HEK293 (cell line): Measurements from ENCODE around the gene ELK4.

Source experiments
- CTCF ChIA-PET: fragments of 350-600 bp; formaldehyde crosslinking; extraction: SDS; loops from one replicate; lab custom pipeline; 2021; ENCODE audit warnings: antibody characterized with exemption; lab: Yijun Ruan, JAX
- POLR2A ChIA-PET: fragments of 300-600 bp; formaldehyde crosslinking; extraction: SDS; loops from one replicate; lab custom pipeline; 2020; ENCODE audit warnings: antibody characterized with exemption, inconsistent platforms; lab: Yijun Ruan, JAX
- H3K27ac ChIP-seq: fragments of 200-500 bp; sonication (Bioruptor generic); 2 replicates; pipeline ENCODE4 v1.5.1; 2014; ENCODE audit warnings: low read depth, low read length, control low read depth, inconsistent platforms; ENCODE audit errors: extremely low read depth
- H3K36me3 ChIP-seq, 2 experiments: fragments of 200-500 bp in 1 of 2; sonication (Bioruptor generic) in 1 of 2; 1 replicate in 1 of 2; 2 replicates in 1 of 2; pipeline ENCODE4 v1.5.1; 2014 to 2017; ENCODE audit warnings: inconsistent platforms in 2 of 2, low read length in 2 of 2; ENCODE audit not compliant: control insufficient read depth in 2 of 2, insufficient read depth in 1 of 2
- H3K4me1 ChIP-seq: fragments of 200-500 bp; sonication (Bioruptor generic); 2 replicates; pipeline ENCODE4 v1.5.1; 2014; ENCODE audit warnings: mild to moderate bottlenecking, low read length, inconsistent platforms; ENCODE audit not compliant: control insufficient read depth, insufficient read depth
- H3K4me3 ChIP-seq: 2 replicates; pipeline ENCODE4 v1.5.1; 2011; ENCODE audit warnings: low read depth, mild to moderate bottlenecking, control low read depth, low read length, moderate library complexity
- H3K9me3 ChIP-seq: fragments of 200-500 bp; sonication (Bioruptor generic); 2 replicates; pipeline ENCODE4 v1.5.1; 2014; ENCODE audit warnings: low read depth, low read length, inconsistent platforms; ENCODE audit not compliant: control insufficient read depth, insufficient read depth
- KLF1 ChIP-seq: fragments of 450-650 bp; formaldehyde crosslinking; IDR thresholded peaks from 2 replicates; pipeline ENCODE4 v1.5.1; 2016; ENCODE audit warnings: missing biosample characterization, missing genetic modification characterization
- TCF7L2 ChIP-seq: IDR thresholded peaks from 2 replicates; pipeline ENCODE4 v1.6.1; 2011; ENCODE audit warnings: low read depth, mild to moderate bottlenecking, inconsistent platforms, low read length, moderate library complexity, borderline replicate concordance
- TRIM28 ChIP-seq: IDR thresholded peaks from 2 replicates; pipeline ENCODE4 v1.6.1; 2011; ENCODE audit warnings: low read length, control low read depth, borderline replicate concordance
- WT1 ChIP-seq: fragments of 450-650 bp; formaldehyde crosslinking; IDR thresholded peaks from 2 replicates; pipeline ENCODE4 v1.5.1; 2016; ENCODE audit warnings: missing biosample characterization, missing genetic modification characterization
- ZBTB20 ChIP-seq: fragments of 450-650 bp; formaldehyde crosslinking; IDR thresholded peaks from 2 replicates; pipeline ENCODE4 v1.5.1; 2016; ENCODE audit warnings: missing biosample characterization, missing genetic modification characterization
- ZBTB6 ChIP-seq: fragments of 450-650 bp; formaldehyde crosslinking; IDR thresholded peaks from 2 replicates; pipeline ENCODE4 v1.5.1; 2017; ENCODE audit warnings: missing biosample characterization, missing genetic modification characterization
- ZIC2 ChIP-seq: fragments of 450-650 bp; formaldehyde crosslinking; IDR thresholded peaks from 2 replicates; pipeline ENCODE4 v1.5.1; 2016; ENCODE audit warnings: missing biosample characterization, missing genetic modification characterization
- ZNF132 ChIP-seq: fragments of 450-650 bp; formaldehyde crosslinking; IDR thresholded peaks from 2 replicates; pipeline ENCODE4 v1.5.1; 2017; ENCODE audit warnings: missing biosample characterization, missing genetic modification characterization, borderline replicate concordance
- ZNF133 ChIP-seq: fragments of 450-650 bp; formaldehyde crosslinking; IDR thresholded peaks from 2 replicates; pipeline ENCODE4 v1.5.1; 2016; ENCODE audit warnings: missing biosample characterization, missing genetic modification characterization
- ZNF16 ChIP-seq: fragments of 450-650 bp; formaldehyde crosslinking; IDR thresholded peaks from 2 replicates; pipeline ENCODE4 v1.5.1; 2016; ENCODE audit warnings: low read depth, missing biosample characterization, missing genetic modification characterization
- ZNF18 ChIP-seq: fragments of 450-650 bp; formaldehyde crosslinking; IDR thresholded peaks from 2 replicates; pipeline ENCODE4 v1.5.1; 2016; ENCODE audit warnings: missing biosample characterization, missing genetic modification characterization
- ZNF311 ChIP-seq: fragments of 450-650 bp; formaldehyde crosslinking; IDR thresholded peaks from 2 replicates; pipeline ENCODE4 v1.5.1; 2017; ENCODE audit warnings: missing biosample characterization, missing genetic modification characterization, borderline replicate concordance
- ZNF366 ChIP-seq: fragments of 450-650 bp; formaldehyde crosslinking; conservative IDR thresholded peaks from 2 replicates; pipeline ENCODE4 v1.5.1; 2016; ENCODE audit warnings: missing biosample characterization, missing genetic modification characterization
- ZNF404 ChIP-seq: fragments of 450-650 bp; formaldehyde crosslinking; IDR thresholded peaks from 2 replicates; pipeline ENCODE4 v1.5.1; 2017; ENCODE audit warnings: missing biosample characterization, missing genetic modification characterization
- ZNF514 ChIP-seq: fragments of 450-650 bp; formaldehyde crosslinking; IDR thresholded peaks from 2 replicates; pipeline ENCODE4 v1.5.1; 2016; ENCODE audit warnings: missing biosample characterization, missing genetic modification characterization
- ZNF571 ChIP-seq: fragments of 450-650 bp; formaldehyde crosslinking; IDR thresholded peaks from 2 replicates; pipeline ENCODE4 v1.5.0; 2017; ENCODE audit warnings: missing biosample characterization, missing genetic modification characterization
- ZNF600 ChIP-seq: fragments of 450-650 bp; formaldehyde crosslinking; IDR thresholded peaks from 2 replicates; pipeline ENCODE4 v1.5.1; 2016; ENCODE audit warnings: missing biosample characterization, missing genetic modification characterization
- ZNF624 ChIP-seq: fragments of 450-650 bp; formaldehyde crosslinking; IDR thresholded peaks from 2 replicates; pipeline ENCODE4 v1.5.1; 2017; ENCODE audit warnings: missing biosample characterization, missing genetic modification characterization
- ZNF660 ChIP-seq: fragments of 450-650 bp; IDR thresholded peaks from 2 replicates; pipeline ENCODE4 v1.5.1; 2018; ENCODE audit warnings: missing biosample characterization, mild to moderate bottlenecking, missing genetic modification characterization
- ZNF664 ChIP-seq: fragments of 450-650 bp; formaldehyde crosslinking; IDR thresholded peaks from 2 replicates; pipeline ENCODE4 v1.5.1; 2016; ENCODE audit warnings: missing biosample characterization, missing genetic modification characterization
- ZNF692 ChIP-seq: fragments of 450-650 bp; formaldehyde crosslinking; IDR thresholded peaks from 2 replicates; pipeline ENCODE4 v1.5.1; 2016; ENCODE audit warnings: missing biosample characterization, missing genetic modification characterization
- ZNF707 ChIP-seq: fragments of 450-650 bp; formaldehyde crosslinking; IDR thresholded peaks from 2 replicates; pipeline ENCODE4 v1.5.1; 2016; ENCODE audit warnings: missing biosample characterization, missing genetic modification characterization
- ZSCAN30 ChIP-seq: fragments of 450-650 bp; IDR thresholded peaks from 2 replicates; pipeline ENCODE4 v1.5.1; 2018; ENCODE audit warnings: missing biosample characterization, mild to moderate bottlenecking, missing genetic modification characterization, moderate library complexity
- TF ChIP-seq, protein P1 (sequence below): fragments of 450-650 bp; formaldehyde crosslinking; IDR thresholded peaks from 2 replicates; pipeline ENCODE4 v1.5.1; 2016; ENCODE audit warnings: missing biosample characterization, missing genetic modification characterization
- TF ChIP-seq, protein P2 (sequence below): fragments of 450-650 bp; formaldehyde crosslinking; IDR thresholded peaks from 2 replicates; pipeline ENCODE4 v1.5.1; 2016; ENCODE audit warnings: missing biosample characterization, missing genetic modification characterization

Gene ELK4

GRCh38 chr1:205594846-205595245 lies 37.0 kb downstream of the ELK4 start:
- H3K9me3 ChIP-seq: no peaks in the 10 kb centered on the region
- TF ChIP-seq WT1 (no peak), TRIM28 (no peak), ZSCAN30 (tag by site-specific recombination) (no peak), ZNF692 (tag by site-specific recombination) (no peak), ZNF366 (tag by site-specific recombination) (no peak), ZNF571 (tag by site-specific recombination) (no peak), ZNF132 (no peak), ZNF707 (tag by site-specific recombination) (no peak), ZNF16 (tag by site-specific recombination) (no peak), ZNF404 (tag by site-specific recombination) (no peak)
- H3K4me1 ChIP-seq: no peaks in the 10 kb centered on the region
- ChIA-PET POLR2A (interaction anchor here (0.7 to 0.9 kb wide), 2 partner anchors 18 to 58 kb away, joined by 3 to 5 read pairs; no protein-coding TSS in a partner anchor), CTCF (interaction anchor here (0.7 to 9.4 kb wide), 4 partner anchors 37 to 116 kb away, joined by 3 to 414 read pairs (median 44); partner anchors contain the start of gene ELK4)
- peaks cover 0 to 19% of the 10 kb centered on the region in 2 experiments; a peak in 1 of 3 replicates for H3K36me3 ChIP-seq
- H3K4me3 ChIP-seq: no peak overlapping the region
- H3K27ac ChIP-seq: no peak overlapping the region

DNA sequence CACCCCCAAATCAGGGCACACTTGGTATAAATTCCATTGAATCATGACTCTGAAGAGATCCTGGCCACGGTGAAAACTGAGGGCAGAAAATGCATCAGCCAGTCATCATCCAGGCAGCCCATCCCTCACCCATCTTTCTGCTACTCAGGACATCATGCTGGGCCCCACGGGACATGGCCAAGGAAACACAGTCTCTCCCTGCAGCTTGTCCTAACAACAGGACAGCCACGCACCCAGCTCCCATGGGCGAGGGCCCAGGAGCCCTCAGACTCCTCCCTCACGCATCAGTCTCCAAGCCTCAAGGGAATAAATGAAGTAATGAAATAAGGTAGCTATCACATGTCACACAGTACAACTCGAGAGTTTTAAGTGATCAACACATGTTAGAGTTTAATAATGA lies 37.8 kb downstream of the ELK4 start:
- H3K27ac ChIP-seq: no peak overlapping the region
- CTCF ChIA-PET: interaction anchor here (0.8 to 9.4 kb wide), 5 partner anchors 16 to 383 kb away, joined by 4 to 414 read pairs (median 11); partner anchors contain the start of gene ELK4
- no peak overlapping the region for H3K4me3 ChIP-seq
- POLR2A ChIA-PET: interaction anchor here (1.2 kb wide), 1 partner anchor 37 kb away, joined by 6 read pairs; the partner anchor contains the start of gene ELK4
- no peaks in the 10 kb centered on the region for H3K9me3 ChIP-seq
- TF ChIP-seq ZNF18 (tag by site-specific recombination) (no peak), ZNF624 (tag by site-specific recombination) (no peak), TCF7L2 (no peak), ZIC2 (peak; percentile 21; the same call in 1 of the 2 replicates), ZNF133 (tag by site-specific recombination) (no peak), ZNF311 (tag by site-specific recombination) (no peak), ZNF660 (tag by site-specific recombination) (no peak)
- no peaks in the 10 kb centered on the region for H3K4me1 ChIP-seq
- peaks cover 0 to 10% of the 10 kb centered on the region in 2 experiments; a peak in 1 of 3 replicates for H3K36me3 ChIP-seq

DNA sequence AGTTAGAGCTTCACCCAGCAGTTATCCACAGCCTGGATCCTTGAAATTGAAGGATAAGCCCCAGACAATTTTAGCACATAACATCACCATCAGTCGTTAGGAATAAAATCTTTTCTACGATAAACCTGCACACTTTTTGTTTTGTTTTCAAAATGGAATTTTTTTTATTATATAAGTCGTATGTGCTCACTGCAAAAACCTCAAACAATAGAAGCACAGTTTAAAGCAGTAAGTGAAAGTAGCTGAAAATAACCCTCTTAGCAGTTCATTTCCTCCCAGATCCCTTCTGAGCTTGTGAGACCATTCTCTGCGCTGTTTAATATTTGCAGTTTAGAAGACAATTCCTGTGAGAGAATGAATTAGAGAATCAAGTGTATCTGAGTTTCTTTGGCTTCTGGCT lies 38.3 kb downstream of the ELK4 start:
- peaks cover 0 to 10% of the 10 kb centered on the region in 2 experiments; a peak in 1 of 3 replicates for H3K36me3 ChIP-seq
- no peaks in the 10 kb centered on the region; the same call in 1 of the 2 replicates for H3K4me1 ChIP-seq
- POLR2A ChIA-PET: interaction anchor here (1.2 kb wide), 1 partner anchor 38 kb away, joined by 6 read pairs; the partner anchor contains the start of gene ELK4
- CTCF ChIA-PET: interaction anchor here (0.6 to 9.4 kb wide), 7 partner anchors 16 to 1349 kb away, joined by 3 to 414 read pairs (median 5); partner anchors contain the start of gene ELK4
- H3K27ac ChIP-seq: no peak overlapping the region
- no peaks in the 10 kb centered on the region for H3K9me3 ChIP-seq
- no peak overlapping the region for H3K4me3 ChIP-seq
- TF ChIP-seq WT1 (no peak), TCF7L2 (no peak), ZBTB6 (tag by site-specific recombination) (no peak), ZBTB20 (tag by site-specific recombination) (no peak), ZNF514 (no peak), KLF1 (no peak), ZNF664 (no peak), ZNF600 (tag by site-specific recombination) (no peak), ZNF404 (tag by site-specific recombination) (no peak)
- TF ChIP-seq, protein P1, sequence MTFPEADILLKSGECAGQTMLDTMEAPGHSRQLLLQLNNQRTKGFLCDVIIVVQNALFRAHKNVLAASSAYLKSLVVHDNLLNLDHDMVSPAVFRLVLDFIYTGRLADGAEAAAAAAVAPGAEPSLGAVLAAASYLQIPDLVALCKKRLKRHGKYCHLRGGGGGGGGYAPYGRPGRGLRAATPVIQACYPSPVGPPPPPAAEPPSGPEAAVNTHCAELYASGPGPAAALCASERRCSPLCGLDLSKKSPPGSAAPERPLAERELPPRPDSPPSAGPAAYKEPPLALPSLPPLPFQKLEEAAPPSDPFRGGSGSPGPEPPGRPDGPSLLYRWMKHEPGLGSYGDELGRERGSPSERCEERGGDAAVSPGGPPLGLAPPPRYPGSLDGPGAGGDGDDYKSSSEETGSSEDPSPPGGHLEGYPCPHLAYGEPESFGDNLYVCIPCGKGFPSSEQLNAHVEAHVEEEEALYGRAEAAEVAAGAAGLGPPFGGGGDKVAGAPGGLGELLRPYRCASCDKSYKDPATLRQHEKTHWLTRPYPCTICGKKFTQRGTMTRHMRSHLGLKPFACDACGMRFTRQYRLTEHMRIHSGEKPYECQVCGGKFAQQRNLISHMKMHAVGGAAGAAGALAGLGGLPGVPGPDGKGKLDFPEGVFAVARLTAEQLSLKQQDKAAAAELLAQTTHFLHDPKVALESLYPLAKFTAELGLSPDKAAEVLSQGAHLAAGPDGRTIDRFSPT (tag by site-specific recombination): no peak
- TF ChIP-seq, protein P2, sequence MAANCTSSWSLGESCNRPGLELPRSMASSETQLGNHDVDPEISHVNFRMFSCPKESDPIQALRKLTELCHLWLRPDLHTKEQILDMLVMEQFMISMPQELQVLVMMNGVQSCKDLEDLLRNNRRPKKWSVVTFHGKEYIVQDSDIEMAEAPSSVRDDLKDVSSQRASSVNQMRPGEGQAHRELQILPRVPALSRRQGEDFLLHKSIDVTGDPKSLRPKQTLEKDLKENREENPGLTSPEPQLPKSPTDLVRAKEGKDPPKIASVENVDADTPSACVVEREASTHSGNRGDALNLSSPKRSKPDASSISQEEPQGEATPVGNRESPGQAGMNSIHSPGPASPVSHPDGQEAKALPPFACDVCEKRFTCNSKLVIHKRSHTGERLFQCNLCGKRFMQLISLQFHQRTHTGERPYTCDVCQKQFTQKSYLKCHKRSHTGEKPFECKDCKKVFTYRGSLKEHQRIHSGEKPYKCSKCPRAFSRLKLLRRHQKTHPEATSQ: no peak
